Epithelial cell of prostate (primary cell): Measurements from ENCODE around the gene ALPK1.
"Not testable (repeated sequence)": the region's sequence is repeated elsewhere in the genome, so short reads cannot be mapped to it uniquely, and the experiment has no call there.

ENCODE experiments used
- DNase-seq: peaks from one replicate; pipeline ENCODE4 v3.0.0-alpha.2; 2011; ENCODE audit warnings: low read depth, low spot score
- H3K27ac ChIP-seq: fragments of 450-650 bp; 2 replicates; pipeline ENCODE4 v1.5.1; 2017; ENCODE audit warnings: mild to moderate bottlenecking

ALPK1 gene

DNA sequence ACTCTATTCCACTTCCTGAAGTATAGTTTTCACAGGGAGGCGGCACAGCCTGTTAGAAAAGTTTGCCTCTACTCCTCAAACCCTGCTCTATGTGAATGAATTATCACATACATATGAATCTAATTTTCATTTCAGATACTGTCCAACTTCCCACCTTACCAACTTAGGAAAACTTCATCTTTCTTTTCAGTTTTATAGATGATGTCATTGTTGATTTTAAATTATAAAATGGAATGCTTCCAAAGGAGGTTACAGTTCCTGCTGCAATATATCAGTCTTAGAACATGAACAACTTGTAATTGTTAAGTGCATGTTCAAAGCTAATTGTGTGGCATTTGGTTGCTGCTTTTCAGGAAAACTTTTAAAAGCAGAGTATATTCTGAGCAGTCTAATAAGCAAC lies 126.4 kb downstream of the ALPK1 start:
- no peak for DNase-seq
- H3K27ac ChIP-seq, result no peak overlapping the region

DNA sequence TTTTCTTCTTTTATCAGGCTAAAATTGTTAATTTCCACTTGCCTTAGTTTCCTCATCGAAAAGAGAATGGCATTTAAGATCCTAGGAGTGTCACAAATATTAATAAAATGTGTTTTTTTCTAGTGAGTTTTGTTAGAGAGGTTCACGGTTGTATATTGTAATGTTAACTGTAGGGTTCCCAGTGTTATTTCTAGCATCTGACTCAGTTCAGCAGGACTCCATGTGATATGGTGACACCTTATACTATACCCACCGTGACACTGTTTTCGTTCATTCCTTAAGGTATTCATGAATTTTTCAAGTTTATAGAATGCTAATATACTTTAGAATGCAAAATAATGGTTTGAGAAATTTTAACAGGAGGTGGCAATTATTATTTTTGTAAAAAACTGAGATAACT lies 128.7 kb downstream of the ALPK1 start:
- DNase-seq, result no peak
- H3K27ac ChIP-seq, result no peak overlapping the region

DNA sequence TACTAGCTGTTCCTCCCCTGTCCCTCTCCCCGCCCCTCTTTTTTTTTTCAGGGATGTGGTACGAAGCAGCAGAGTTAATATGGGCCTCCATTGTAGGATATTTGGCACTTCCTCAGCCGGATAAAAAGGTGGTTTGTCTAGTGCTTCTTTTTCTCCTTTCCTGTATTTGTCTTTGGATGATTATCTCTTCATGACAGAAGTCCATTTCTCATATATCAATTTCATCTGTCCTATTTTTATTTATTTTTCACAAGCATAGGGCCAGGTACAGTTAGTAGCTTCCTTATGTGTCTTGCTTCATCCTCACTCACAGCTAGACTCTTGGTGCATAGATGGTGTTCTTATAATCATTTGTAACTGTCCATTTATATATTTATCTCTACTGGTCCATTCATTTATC lies 129.2 kb downstream of the ALPK1 start:
- H3K27ac ChIP-seq, result no peak overlapping the region
- DNase-seq, result no peak

DNA sequence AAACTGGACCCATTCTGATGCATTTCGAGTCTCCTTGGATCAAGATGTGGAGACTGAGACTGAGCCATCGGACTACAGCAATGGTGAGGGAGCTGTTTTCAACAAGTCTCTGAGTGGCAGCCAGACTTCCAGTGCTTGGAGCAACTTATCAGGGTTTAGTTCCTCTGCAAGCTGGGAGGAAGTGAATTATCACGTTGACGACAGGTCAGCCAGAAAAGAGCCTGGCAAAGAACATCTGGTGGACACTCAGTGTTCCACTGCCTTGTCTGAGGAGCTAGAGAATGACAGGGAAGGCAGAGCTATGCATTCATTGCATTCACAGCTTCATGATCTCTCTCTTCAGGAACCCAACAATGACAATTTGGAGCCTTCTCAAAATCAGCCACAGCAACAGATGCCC lies 134.0 kb downstream of the ALPK1 start:
- H3K27ac ChIP-seq, result no peak overlapping the region
- no peak for DNase-seq

DNA sequence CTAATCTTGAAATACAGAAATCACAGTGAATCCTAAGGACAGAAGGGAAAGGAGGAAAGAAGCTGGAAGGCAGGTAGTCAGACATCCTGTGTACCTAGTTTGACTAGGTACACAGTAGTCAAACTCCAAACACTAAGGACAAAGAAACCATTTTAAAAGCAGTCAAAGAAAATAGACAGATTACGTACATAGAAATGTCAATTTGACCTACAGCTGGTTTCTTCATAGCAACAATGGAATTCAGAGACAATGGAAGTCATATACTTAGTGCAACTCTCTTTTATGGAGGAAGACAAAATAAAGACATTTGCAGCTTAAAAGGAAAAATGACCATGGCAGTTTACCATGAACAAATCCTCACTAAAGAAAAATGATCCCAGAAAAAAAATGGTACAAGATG lies 139.8 kb downstream of the ALPK1 start:
- H3K27ac ChIP-seq, result no peak overlapping the region
- no peak for DNase-seq

DNA sequence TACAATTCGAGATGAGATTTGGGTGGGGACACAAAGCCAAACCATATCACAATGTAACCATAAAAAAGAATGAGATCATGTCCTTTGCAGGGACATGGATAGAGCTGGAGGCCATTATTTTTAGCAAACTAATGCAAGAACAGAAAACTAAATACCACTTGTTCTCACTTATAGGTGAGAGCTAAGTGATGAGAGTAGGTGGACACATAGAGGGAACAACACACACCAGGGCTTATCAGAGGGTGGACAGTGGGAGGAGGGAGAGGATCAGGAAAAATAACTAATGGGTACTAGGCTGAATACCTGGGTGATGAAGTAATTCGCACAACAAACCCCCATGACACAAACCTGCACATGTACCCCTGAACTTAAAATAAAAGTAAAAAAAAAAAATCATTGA lies 145.1 kb downstream of the ALPK1 start:
- H3K27ac ChIP-seq, DNase-seq: not testable (repeated sequence)

DNA sequence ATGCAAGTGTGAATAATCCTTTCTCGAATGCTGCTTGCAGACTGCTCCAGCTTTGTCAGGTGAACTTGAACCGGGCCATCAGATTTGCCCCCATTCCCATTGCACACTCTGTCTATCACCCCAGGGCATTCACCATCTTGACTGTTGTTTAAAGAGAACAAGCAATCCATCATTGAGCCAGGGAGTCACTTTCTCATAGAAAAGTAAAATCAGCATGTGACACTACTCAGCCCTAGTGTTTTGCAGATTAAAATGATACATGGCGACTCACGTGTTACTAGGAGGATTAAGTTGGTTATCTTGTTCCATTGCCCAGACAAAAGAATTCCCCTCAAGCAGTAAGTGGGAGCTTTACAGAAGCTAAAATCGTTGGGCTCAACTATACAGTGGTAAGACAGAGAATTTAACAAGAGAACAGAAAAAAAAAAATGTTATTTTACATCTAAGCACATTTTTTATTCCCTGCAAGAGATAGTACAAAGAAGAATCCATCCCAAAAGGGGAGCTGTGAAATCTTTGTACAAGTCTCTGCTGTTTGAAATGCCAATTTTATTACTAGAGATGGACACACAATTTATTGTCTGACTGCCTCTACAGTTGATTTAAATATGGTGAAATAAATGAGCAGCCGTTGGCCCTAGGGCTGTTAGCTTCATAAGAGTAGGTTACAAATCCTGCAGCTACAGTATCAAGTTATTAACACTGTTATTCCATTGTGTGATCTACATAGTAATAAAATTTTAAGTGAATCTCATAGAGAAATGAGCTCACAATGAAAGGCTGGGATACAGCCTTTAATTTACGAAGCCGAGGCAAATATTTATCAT lies 151.3 kb downstream of the ALPK1 start:
- no peak overlapping the region for H3K27ac ChIP-seq
- DNase-seq, result peak; percentile 14

DNA sequence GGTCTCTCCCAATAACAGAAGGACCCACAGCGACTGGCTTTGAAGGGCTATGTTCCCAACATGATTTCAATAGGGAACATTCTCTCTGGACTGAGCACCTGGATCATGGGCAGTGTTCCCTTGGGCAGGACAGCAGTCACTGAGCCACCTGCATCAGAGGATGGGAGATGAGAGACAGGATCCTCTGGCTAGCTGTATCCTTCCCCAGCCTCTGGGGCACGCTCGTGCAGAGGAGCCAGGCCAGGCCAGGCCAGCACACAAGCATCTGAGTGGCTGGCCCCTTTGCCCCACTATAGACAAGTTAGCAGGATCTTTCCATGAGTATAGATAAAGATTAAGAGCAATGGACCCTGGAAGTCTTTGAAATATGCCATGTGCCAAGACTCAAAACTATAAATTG lies 152.5 kb downstream of the ALPK1 start:
- no peak for DNase-seq
- no peak overlapping the region for H3K27ac ChIP-seq

DNA sequence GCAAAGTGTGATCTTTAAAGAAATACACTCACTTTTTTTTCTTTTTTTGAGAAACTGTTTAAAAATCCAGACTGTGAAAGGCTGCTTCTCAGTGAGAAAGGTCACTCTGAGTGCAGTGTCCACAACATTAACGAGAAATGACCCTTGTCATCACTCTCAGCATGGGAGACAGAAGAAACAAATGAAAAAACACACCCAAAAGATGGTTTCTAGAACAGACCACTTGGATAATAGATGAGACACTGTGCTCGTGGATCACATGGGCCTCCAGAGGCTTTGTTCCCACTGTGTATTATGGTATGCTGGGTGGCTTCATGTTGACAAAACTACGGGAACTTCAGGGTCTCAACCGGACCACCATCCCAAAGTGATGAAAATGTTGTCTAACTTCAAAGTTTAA lies 153.9 kb downstream of the ALPK1 start:
- H3K27ac ChIP-seq, result no peak overlapping the region
- DNase-seq, result no peak

DNA sequence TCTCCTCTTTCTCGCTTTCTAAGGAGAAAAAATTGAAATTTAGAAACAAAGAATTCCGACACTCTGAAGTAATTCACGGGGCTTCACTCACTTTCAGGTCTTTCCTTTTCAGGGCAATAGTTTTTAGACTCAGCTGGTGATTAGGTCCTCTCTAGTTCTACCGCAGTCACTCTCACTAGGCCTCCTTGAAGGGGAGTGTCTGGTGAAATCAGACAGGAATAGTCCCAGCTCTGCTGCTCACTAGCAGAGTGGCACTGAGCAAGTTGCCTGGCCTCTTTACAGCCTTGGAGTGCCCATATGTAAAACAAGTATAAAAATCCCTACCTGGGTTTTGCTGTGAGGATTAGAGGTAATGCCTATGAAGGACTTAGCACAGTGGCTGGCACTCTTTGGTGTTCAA lies 154.7 kb downstream of the ALPK1 start:
- no peak overlapping the region for H3K27ac ChIP-seq
- no peak for DNase-seq

DNA sequence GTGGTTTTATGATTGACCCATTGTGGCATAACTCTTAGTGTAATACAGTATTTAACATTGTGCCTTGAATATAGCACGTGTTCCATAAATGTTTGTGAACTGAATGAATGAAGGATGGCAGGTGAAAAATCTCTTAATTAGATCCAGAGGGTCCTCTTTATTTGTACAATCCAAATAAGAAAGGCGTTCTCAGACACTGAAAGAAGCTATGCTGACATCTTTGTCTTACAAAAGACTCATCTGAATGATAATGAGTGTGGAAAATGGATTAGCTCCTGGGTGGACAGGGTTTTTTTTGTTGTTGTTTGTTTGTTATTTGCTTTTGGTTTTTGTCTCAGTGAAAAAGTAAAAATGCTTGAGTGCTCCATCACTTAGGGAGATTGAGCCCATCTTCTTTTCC lies 156.2 kb downstream of the ALPK1 start:
- DNase-seq, result no peak
- no peak overlapping the region for H3K27ac ChIP-seq

DNA sequence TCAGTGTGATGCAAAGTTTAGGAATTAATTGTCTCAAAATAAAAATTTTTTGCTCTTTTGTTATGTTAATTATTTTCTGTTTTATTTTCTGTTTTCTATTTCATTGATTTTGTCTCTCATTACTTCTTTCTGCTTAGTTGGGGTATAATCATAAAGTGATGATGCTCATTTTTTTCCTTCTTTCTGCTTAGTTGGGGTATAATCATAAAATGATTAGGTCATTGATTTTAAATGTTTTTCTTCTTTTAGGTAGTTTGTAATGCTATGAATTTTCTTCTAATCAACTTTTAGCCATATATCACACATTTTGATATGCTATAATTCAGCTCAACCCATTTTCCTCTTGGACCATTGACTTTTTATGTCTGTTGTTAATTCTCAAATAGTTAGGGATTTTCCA lies 175.1 kb downstream of the ALPK1 start:
- no peak overlapping the region for H3K27ac ChIP-seq
- DNase-seq, result no peak

DNA sequence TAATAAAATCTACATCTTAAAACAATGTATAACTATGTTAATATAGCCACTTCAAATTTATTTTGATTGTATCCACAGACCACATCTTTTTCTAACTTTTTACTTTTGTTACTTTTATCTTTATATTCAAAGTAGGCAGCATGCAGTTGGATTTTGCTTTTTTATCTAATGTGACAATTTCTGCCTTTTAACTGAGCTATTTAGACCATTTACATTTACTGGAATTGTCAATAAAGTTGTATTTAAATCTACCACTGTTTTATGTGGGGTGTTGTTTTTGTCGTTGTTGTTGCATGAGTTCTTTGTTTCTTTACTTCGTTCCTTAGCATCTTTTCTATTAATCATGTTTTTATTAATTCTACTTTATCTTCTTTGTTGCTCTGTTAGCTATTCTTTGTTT lies 176.8 kb downstream of the ALPK1 start:
- no peak for DNase-seq
- no peak overlapping the region for H3K27ac ChIP-seq

DNA sequence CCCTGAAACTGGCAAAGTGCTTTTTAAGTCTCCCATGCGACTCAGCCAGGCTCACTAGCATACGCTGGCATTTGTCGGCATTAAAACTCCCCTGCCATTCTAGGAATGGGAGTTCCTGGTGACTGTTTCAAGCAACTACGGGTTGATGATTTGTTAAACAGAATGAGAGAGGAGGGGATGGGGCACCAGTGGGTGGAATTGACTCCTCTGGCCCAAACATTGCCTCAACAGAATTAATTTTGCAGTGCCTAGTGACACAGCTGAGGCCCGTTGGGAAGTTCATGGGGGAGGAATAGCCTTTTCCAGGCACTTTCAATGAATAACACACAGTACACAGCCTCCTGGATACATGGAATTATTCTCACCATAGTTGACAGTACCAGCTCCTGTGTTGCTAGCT lies 188.8 kb downstream of the ALPK1 start:
- H3K27ac ChIP-seq, result no peak overlapping the region
- DNase-seq, result no peak

DNA sequence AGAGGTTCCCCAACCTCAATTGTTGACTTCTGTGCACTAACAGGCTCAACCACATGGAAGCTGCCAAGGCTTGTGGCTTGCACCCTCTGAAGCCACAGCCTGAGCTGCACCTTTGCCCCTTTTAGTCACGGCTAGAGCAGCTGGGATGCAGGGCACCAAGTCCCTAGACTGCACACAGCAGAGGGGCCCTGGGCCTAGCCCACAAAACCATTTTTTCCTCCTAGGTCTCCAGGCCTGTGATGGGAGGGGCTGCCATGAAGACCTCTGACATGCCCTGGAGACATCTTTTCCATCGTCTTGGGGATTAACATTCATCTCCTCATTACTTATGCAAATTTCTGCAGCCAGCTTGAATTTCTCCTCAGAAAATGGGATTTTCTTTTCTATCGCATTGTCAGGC lies 193.6 kb downstream of the ALPK1 start:
- not testable (repeated sequence) for DNase-seq, H3K27ac ChIP-seq
